Neural cell (in vitro differentiated cells): ENCODE data around the gene SHOX. TPM values are rescaled to one million over a fixed set of nuclear protein-coding genes. Genes with fewer than 3 reads are reported as not detected.
"Not testable (repeated sequence)": the region's sequence is repeated elsewhere in the genome, so short reads cannot be mapped to it uniquely, and the experiment has no call there.

Experiments used
- H2AFZ ChIP-seq: fragments of 200-600, 300-800 bp; sonication (generic), shearing (Covaris generic); 2 replicates; pipeline ENCODE4 v1.6.0; 2014; ENCODE audit warnings: low read depth, mild to moderate bottlenecking, antibody characterized with exemption, low read length, moderate library complexity
- H3F3A ChIP-seq: fragments of 200-600 bp; shearing (Covaris generic); 2 replicates; pipeline ENCODE4 v1.6.1; 2016; ENCODE audit warnings: mild to moderate bottlenecking, moderate library complexity, mixed read lengths, antibody characterized with exemption, low read length; ENCODE audit not compliant: insufficient read depth, poor library complexity, severe bottlenecking
- H3K27ac ChIP-seq: fragments of 200-600, 300-800 bp; sonication (generic), shearing (Covaris generic); 2 replicates; pipeline ENCODE4 v1.5.1; 2014; ENCODE audit warnings: mild to moderate bottlenecking, low read length, moderate library complexity
- H3K27me3 ChIP-seq: fragments of 300-800, 200-600 bp; sonication (generic), shearing (Covaris generic); 2 replicates; pipeline ENCODE4 v1.6.0; 2014; ENCODE audit warnings: mild to moderate bottlenecking, low read depth, low read length, moderate library complexity; ENCODE audit not compliant: insufficient read depth
- H3K36me3 ChIP-seq: fragments of 300-800, 200-600 bp; sonication (generic), shearing (Covaris generic); 2 replicates; pipeline ENCODE4 v1.5.1; 2014; ENCODE audit warnings: mild to moderate bottlenecking, antibody characterized with exemption, low read length, moderate library complexity; ENCODE audit not compliant: insufficient read depth
- H3K4me2 ChIP-seq: fragments of 300-800, 200-600 bp; sonication (generic), shearing (Covaris generic); 2 replicates; pipeline ENCODE4 v1.6.0; 2014; ENCODE audit warnings: mild to moderate bottlenecking, low read length
- H3K4me3 ChIP-seq: fragments of 300-800, 200-600 bp; sonication (generic), shearing (Covaris generic); 2 replicates; pipeline ENCODE4 v1.5.1; 2014; ENCODE audit warnings: mild to moderate bottlenecking, low read length, moderate library complexity
- H3K79me2 ChIP-seq: fragments of 200-600 bp; shearing (Covaris generic); replicated peaks from 2 replicates; pipeline ENCODE4 v1.6.0; 2014; ENCODE audit warnings: mild to moderate bottlenecking, low read length, moderate library complexity; ENCODE audit not compliant: insufficient read depth
- H3K9ac ChIP-seq: fragments of 300-800, 200-600 bp; sonication (generic), shearing (Covaris generic); 2 replicates; pipeline ENCODE4 v1.6.1; 2016; ENCODE audit warnings: mild to moderate bottlenecking, low read length, mixed read lengths
- H3K9me2 ChIP-seq: fragments of 200-600 bp; shearing (Covaris generic); 2 replicates; pipeline ENCODE4 v1.6.1; 2016; ENCODE audit warnings: mild to moderate bottlenecking, low read length, mixed read lengths; ENCODE audit not compliant: insufficient read depth
- H3K9me3 ChIP-seq: fragments of 200-600, 300-800 bp; sonication (generic), shearing (Covaris generic); 2 replicates; pipeline ENCODE4 v1.6.1; 2016; ENCODE audit warnings: mild to moderate bottlenecking, mixed run types, low read length, moderate library complexity, mixed read lengths
- H4K20me1 ChIP-seq: fragments of 200-600 bp; shearing (Covaris generic); 2 replicates; pipeline ENCODE4 v1.6.1; 2016; ENCODE audit warnings: mild to moderate bottlenecking, mixed run types; ENCODE audit not compliant: insufficient read depth
- EP300 ChIP-seq: fragments of 450-650 bp; conservative IDR thresholded peaks from 2 replicates; pipeline ENCODE4 v1.6.1; 2014; ENCODE audit warnings: antibody characterized with exemption, mild to moderate bottlenecking, moderate library complexity; ENCODE audit not compliant: poor library complexity, severe bottlenecking
- EZH2 ChIP-seq: fragments of 200-600, 300-800 bp; shearing (Covaris generic), sonication (generic); IDR thresholded peaks from 2 replicates; pipeline ENCODE4 v1.6.1; 2014; ENCODE audit warnings: antibody characterized with exemption, low read length, borderline replicate concordance, mild to moderate bottlenecking; ENCODE audit not compliant: insufficient read depth, poor library complexity, severe bottlenecking
- MXI1 ChIP-seq: fragments of 450-650 bp; conservative IDR thresholded peaks from 2 replicates; pipeline ENCODE4 v1.6.1; 2014; ENCODE audit warnings: antibody characterized with exemption, mild to moderate bottlenecking; ENCODE audit not compliant: poor library complexity, severe bottlenecking
- POLR2AphosphoS5 ChIP-seq: IDR thresholded peaks from 2 replicates; pipeline ENCODE4 v1.6.1; 2012
- RAD21 ChIP-seq: fragments of 450-650 bp; conservative IDR thresholded peaks from 2 replicates; pipeline ENCODE4 v1.6.1; 2014; ENCODE audit warnings: antibody characterized with exemption, mild to moderate bottlenecking, moderate library complexity
- REST ChIP-seq: IDR thresholded peaks from 2 replicates; pipeline ENCODE4 v1.6.1; 2012; ENCODE audit warnings: borderline replicate concordance
- SMC3 ChIP-seq: fragments of 450-650 bp; conservative IDR thresholded peaks from 2 replicates; pipeline ENCODE4 v1.6.1; 2014; ENCODE audit warnings: antibody characterized with exemption, mild to moderate bottlenecking, moderate library complexity; ENCODE audit not compliant: poor library complexity
- TAF1 ChIP-seq: IDR thresholded peaks from 2 replicates; pipeline ENCODE4 v1.6.1; 2012; ENCODE audit warnings: low read depth
- polyA plus RNA-seq: library from polyadenylated mRNA; depleted of rRNA; stranded (reverse); fragments of >200 nt; gene quantifications from 2 replicates; pipeline ENCODE4 v1.2.3, GENCODE V29; 2014
- TF ChIP-seq, protein P1 (sequence below): fragments of 450-650 bp; IDR thresholded peaks from 2 replicates; pipeline ENCODE4 v1.5.1; 2014; ENCODE audit warnings: antibody characterized with exemption, mild to moderate bottlenecking, moderate library complexity; ENCODE audit not compliant: poor library complexity, severe bottlenecking

SHOX gene
- polyA plus RNA-seq, 1 donor from 2014 or later = not detected

- no peaks in the 10 kb centered on the region for H3K9me2 ChIP-seq
- no peak overlapping the region for H3K9ac ChIP-seq
- H4K20me1 ChIP-seq = no peaks in the 10 kb centered on the region
- H3K27me3 ChIP-seq = peaks cover 12% of the 10 kb centered on the region
- H3K9me3 ChIP-seq = no peaks in the 10 kb centered on the region
- H3K4me3 ChIP-seq = no peak overlapping the region
- no peaks in the 10 kb centered on the region for H3K36me3 ChIP-seq
- H2AFZ ChIP-seq = no peak overlapping the region
- TF ChIP-seq, protein P1, sequence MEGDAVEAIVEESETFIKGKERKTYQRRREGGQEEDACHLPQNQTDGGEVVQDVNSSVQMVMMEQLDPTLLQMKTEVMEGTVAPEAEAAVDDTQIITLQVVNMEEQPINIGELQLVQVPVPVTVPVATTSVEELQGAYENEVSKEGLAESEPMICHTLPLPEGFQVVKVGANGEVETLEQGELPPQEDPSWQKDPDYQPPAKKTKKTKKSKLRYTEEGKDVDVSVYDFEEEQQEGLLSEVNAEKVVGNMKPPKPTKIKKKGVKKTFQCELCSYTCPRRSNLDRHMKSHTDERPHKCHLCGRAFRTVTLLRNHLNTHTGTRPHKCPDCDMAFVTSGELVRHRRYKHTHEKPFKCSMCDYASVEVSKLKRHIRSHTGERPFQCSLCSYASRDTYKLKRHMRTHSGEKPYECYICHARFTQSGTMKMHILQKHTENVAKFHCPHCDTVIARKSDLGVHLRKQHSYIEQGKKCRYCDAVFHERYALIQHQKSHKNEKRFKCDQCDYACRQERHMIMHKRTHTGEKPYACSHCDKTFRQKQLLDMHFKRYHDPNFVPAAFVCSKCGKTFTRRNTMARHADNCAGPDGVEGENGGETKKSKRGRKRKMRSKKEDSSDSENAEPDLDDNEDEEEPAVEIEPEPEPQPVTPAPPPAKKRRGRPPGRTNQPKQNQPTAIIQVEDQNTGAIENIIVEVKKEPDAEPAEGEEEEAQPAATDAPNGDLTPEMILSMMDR = no peak
- TF ChIP-seq REST (no peak), TAF1 (no peak), RAD21 (no peak), EP300 (no peak), EZH2 (no peak), POLR2AphosphoS5 (no peak), MXI1 (no peak), SMC3 (no peak)
- H3K79me2 ChIP-seq = no peaks in the 10 kb centered on the region
- H3K27ac ChIP-seq = no peak overlapping the region
- no peaks in the 10 kb centered on the region for H3F3A ChIP-seq
- H3K4me2 ChIP-seq = no peak overlapping the region
Observed at GRCh38 chrX:585115-585808, 45.3 kb upstream of the SHOX start.

GRCh38 chrX:586351-586750, 44.2 kb upstream of the SHOX start:
- Histone ChIP-seq H4K20me1 (no peaks in the 10 kb centered on the region), H3F3A (no peaks in the 10 kb centered on the region), H3K36me3 (no peaks in the 10 kb centered on the region), H3K9me3 (no peaks in the 10 kb centered on the region), H3K79me2 (no peaks in the 10 kb centered on the region), H3K27ac (no peak overlapping the region), H2AFZ (no peak overlapping the region), H3K27me3 (peaks cover 12% of the 10 kb centered on the region), H3K4me2 (no peak overlapping the region), H3K4me3 (no peak overlapping the region), H3K9ac (no peak overlapping the region), H3K9me2 (no peaks in the 10 kb centered on the region)
- TF ChIP-seq MXI1 (no peak), POLR2AphosphoS5 (no peak)

- not testable (repeated sequence) for H4K20me1 ChIP-seq, H3K79me2 ChIP-seq, H3F3A ChIP-seq, H3K4me2 ChIP-seq, H3K36me3 ChIP-seq, H2AFZ ChIP-seq, H3K9ac ChIP-seq, H3K4me3 ChIP-seq, H3K9me3 ChIP-seq, H3K27me3 ChIP-seq, H3K9me2 ChIP-seq, H3K27ac ChIP-seq
Observed at GRCh38 chrX:589261-589660, 41.3 kb upstream of the SHOX start.
